DOHH2 (cell line): ENCODE measurements around the gene COX6B1.
"Not testable (repeated sequence)": the region's sequence is repeated elsewhere in the genome, so short reads cannot be mapped to it uniquely, and the experiment has no call there.

ENCODE experiments used
- EZH2phosphoT487 ChIP-seq: fragments of 200-600 bp; sonication (generic); IDR thresholded peaks from 2 replicates; pipeline ENCODE4 v1.6.1; 2017; ENCODE audit warnings: borderline replicate concordance, mild to moderate bottlenecking, antibody characterized with exemption, low read length, moderate library complexity, mixed read lengths
- TF ChIP-seq, protein P1 (sequence below): fragments of 200-600 bp; sonication (generic); IDR thresholded peaks from one replicate; pipeline ENCODE4 v1.5.1; 2014; ENCODE audit warnings: antibody characterized with exemption, mild to moderate bottlenecking, low read depth, low read length; ENCODE audit not compliant: poor library complexity, severe bottlenecking

DNA sequence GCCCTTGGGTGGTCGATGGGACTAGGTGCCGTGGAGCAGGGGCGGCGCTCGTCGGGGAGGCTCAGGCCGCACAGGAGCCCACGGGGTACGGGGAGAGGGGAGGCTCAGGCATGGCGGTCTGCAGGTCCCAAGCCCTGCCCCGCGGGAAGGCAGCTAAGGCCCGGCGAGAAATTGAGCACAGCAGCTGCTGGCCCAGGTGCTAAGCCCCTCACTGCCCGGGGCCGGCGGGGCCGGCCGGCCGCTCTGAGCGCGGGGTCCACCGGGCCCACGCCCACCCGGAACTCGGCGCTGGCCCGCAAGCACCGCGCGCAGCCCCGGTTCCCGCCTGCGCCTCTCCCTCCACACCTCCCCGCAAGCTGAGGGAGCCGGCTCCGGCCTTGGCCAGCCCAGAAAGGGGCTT, 43.0 kb downstream of the COX6B1 start:
- not testable (repeated sequence) for TF ChIP-seq EZH2phosphoT487
- TF ChIP-seq, protein P1, sequence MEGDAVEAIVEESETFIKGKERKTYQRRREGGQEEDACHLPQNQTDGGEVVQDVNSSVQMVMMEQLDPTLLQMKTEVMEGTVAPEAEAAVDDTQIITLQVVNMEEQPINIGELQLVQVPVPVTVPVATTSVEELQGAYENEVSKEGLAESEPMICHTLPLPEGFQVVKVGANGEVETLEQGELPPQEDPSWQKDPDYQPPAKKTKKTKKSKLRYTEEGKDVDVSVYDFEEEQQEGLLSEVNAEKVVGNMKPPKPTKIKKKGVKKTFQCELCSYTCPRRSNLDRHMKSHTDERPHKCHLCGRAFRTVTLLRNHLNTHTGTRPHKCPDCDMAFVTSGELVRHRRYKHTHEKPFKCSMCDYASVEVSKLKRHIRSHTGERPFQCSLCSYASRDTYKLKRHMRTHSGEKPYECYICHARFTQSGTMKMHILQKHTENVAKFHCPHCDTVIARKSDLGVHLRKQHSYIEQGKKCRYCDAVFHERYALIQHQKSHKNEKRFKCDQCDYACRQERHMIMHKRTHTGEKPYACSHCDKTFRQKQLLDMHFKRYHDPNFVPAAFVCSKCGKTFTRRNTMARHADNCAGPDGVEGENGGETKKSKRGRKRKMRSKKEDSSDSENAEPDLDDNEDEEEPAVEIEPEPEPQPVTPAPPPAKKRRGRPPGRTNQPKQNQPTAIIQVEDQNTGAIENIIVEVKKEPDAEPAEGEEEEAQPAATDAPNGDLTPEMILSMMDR = not testable (repeated sequence)
